Fibroblast of lung (primary cell): Measurements from ENCODE around the gene FAM170B.

Experiments used
- EZH2 ChIP-seq: IDR thresholded peaks from 2 replicates; pipeline ENCODE4 v1.5.1; 2012; ENCODE audit warnings: low read length, control low read depth, mild to moderate bottlenecking; ENCODE audit errors: missing control alignments
- TF ChIP-seq, protein P1 (sequence below), 2 donors: IDR thresholded peaks in 1 of 2; conservative IDR thresholded peaks in 1 of 2; 1 replicate in 1 of 2; 2 replicates in 1 of 2; pipeline ENCODE4 v1.5.1; 2011 to 2012; ENCODE audit warnings: low read length in 2 of 2, control low read depth in 1 of 2, inconsistent platforms in 1 of 2, low read depth in 1 of 2, mild to moderate bottlenecking in 1 of 2

DNA sequence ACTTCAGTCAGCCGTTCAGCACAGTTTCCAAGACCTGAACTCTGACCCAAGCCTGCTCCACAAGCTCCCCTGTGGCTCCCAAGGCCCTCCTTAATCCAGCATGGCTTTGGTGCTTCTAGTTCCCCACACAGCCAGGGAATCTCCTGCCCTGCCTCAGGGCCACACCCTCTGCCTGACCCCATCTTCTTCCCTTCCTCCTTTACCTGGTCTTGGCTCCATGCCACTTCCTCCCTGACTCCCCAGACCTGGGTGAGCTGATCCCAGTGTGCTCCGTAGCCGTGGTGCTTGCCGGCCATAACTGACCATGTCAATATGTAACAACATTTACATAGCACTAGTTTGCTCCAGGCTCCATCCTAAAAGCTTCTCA, 34.3 kb upstream of the FAM170B start:
- TF ChIP-seq, protein P1, sequence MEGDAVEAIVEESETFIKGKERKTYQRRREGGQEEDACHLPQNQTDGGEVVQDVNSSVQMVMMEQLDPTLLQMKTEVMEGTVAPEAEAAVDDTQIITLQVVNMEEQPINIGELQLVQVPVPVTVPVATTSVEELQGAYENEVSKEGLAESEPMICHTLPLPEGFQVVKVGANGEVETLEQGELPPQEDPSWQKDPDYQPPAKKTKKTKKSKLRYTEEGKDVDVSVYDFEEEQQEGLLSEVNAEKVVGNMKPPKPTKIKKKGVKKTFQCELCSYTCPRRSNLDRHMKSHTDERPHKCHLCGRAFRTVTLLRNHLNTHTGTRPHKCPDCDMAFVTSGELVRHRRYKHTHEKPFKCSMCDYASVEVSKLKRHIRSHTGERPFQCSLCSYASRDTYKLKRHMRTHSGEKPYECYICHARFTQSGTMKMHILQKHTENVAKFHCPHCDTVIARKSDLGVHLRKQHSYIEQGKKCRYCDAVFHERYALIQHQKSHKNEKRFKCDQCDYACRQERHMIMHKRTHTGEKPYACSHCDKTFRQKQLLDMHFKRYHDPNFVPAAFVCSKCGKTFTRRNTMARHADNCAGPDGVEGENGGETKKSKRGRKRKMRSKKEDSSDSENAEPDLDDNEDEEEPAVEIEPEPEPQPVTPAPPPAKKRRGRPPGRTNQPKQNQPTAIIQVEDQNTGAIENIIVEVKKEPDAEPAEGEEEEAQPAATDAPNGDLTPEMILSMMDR (conservative IDR thresholded peaks at IDR 0.05 in 1 of 2, IDR thresholded peaks at IDR 0.05 in 1 of 2; ENCODE audit: low read depth in 1 of 2, low read length in 2 of 2), result no peak
- no peak for TF ChIP-seq EZH2
